Mammary epithelial cell (primary cell): ENCODE measurements around the gene ACSBG1.

ENCODE experiments used
- CTCF ChIP-seq, 2 donors: IDR thresholded peaks in 1 of 2; conservative IDR thresholded peaks in 1 of 2; 2 replicates each; pipeline ENCODE4 v1.5.1; 2011 to 2012; ENCODE audit warnings: inconsistent platforms in 2 of 2, low read length in 2 of 2, mild to moderate bottlenecking in 2 of 2, control low read depth in 1 of 2, low read depth in 1 of 2; ENCODE audit not compliant: insufficient read depth in 1 of 2; ENCODE audit errors: extremely low read depth in 1 of 2
- EZH2 ChIP-seq: IDR thresholded peaks from 2 replicates; pipeline ENCODE4 v1.6.1; 2012; ENCODE audit warnings: low read length, inconsistent platforms, borderline replicate concordance

- TF ChIP-seq CTCF (conservative IDR thresholded peaks at IDR 0.05 in 1 of 2, IDR thresholded peaks at IDR 0.05 in 1 of 2; ENCODE audit: extremely low read depth in 1 of 2, insufficient read depth in 1 of 2, low read depth in 1 of 2, low read length in 2 of 2) (no peak), EZH2 (no peak)
Observed at GRCh38 chr15:78212546-78213424, 21.6 kb downstream of the ACSBG1 start.
